Skeletal muscle tissue (tissue), 4 donors: Measurements from ENCODE around the gene ADAMTS12. TPM values are rescaled to one million over a fixed set of nuclear protein-coding genes. Genes with fewer than 3 reads are reported as not detected.

Experiments
- H3K27ac ChIP-seq: one replicate; pipeline ENCODE4 v1.7.0; 2013; ENCODE audit warnings: mild to moderate bottlenecking, low read depth, low read length, inconsistent platforms
- H3K27me3 ChIP-seq, 3 donors: one replicate each; pipeline ENCODE4 v1.7.0; 2013; ENCODE audit warnings: low read length in 3 of 3; ENCODE audit not compliant: control insufficient read depth in 3 of 3, insufficient read depth in 3 of 3
- H3K36me3 ChIP-seq, 3 donors: one replicate each; pipeline ENCODE4 v1.7.0; 2013; ENCODE audit warnings: low read length in 3 of 3; ENCODE audit not compliant: control insufficient read depth in 3 of 3, insufficient read depth in 3 of 3
- H3K4me1 ChIP-seq, 3 donors: one replicate each; pipeline ENCODE4 v1.7.0; 2013; ENCODE audit warnings: low read length in 3 of 3, mild to moderate bottlenecking in 3 of 3; ENCODE audit not compliant: control insufficient read depth in 3 of 3, insufficient read depth in 3 of 3
- H3K4me3 ChIP-seq, 3 donors: one replicate each; pipeline ENCODE4 v1.7.0; 2013; ENCODE audit warnings: low read length in 3 of 3
- H3K9ac ChIP-seq, 3 donors: one replicate each; pipeline ENCODE4 v1.7.0; 2013; ENCODE audit warnings: low read length in 3 of 3, mild to moderate bottlenecking in 3 of 3, moderate library complexity in 2 of 3, low read depth in 1 of 3
- H3K9me3 ChIP-seq, 3 donors: one replicate each; pipeline ENCODE4 v1.7.0; 2013; ENCODE audit warnings: low read length in 3 of 3; ENCODE audit not compliant: control insufficient read depth in 3 of 3
- total RNA-seq: library from RNA; depleted of rRNA; stranded (reverse); fragments of >200 nt; gene quantifications from one replicate; pipeline ENCODE4 v1.2.3, GENCODE V29; 2014
- donor health status: Osteomylitis.

Gene ADAMTS12
- total RNA-seq, 1 donor from 2014 or later = 19.3 TPM

GRCh38 chr5:33738097-33738496 is 153.7 kb downstream of the ADAMTS12 start:
- Histone ChIP-seq H3K9ac (no peak overlapping the region), H3K27ac (no peak overlapping the region), H3K4me1 (peaks cover 0 to under 1% (median 0%) of the 10 kb centered on the region in 3 donors), H3K27me3 (peaks cover 0 to 2% (median 0%) of the 10 kb centered on the region in 3 donors), H3K4me3 (no peak overlapping the region), H3K9me3 (no peaks in the 10 kb centered on the region), H3K36me3 (no peaks in the 10 kb centered on the region)

DNA sequence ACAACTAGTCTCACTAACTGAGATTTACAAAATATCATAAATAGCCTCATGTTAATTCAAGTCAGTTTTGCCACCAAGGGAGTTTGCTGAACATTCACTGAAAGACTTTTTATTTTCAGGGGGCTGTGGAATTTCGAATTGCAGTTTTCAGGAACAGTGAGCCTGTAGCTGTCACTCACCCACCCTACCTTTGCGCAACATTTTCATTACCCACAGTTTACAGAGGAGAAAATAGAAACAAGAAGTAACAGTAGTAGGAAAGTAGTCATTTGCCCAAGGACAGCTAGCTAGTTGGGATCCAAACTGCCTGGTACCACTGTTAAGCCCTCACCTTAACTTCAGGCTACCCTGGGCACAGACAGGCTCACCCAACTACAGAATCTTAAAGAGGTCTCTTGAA is 154.1 kb downstream of the ADAMTS12 start:
- H3K36me3 ChIP-seq = no peaks in the 10 kb centered on the region
- H3K9ac ChIP-seq = no peak overlapping the region
- peaks cover 0 to 2% (median 0%) of the 10 kb centered on the region in 3 donors for H3K27me3 ChIP-seq
- H3K27ac ChIP-seq = no peak overlapping the region
- H3K4me3 ChIP-seq = no peak overlapping the region
- H3K4me1 ChIP-seq = no peaks in the 10 kb centered on the region
- H3K9me3 ChIP-seq = no peaks in the 10 kb centered on the region

DNA sequence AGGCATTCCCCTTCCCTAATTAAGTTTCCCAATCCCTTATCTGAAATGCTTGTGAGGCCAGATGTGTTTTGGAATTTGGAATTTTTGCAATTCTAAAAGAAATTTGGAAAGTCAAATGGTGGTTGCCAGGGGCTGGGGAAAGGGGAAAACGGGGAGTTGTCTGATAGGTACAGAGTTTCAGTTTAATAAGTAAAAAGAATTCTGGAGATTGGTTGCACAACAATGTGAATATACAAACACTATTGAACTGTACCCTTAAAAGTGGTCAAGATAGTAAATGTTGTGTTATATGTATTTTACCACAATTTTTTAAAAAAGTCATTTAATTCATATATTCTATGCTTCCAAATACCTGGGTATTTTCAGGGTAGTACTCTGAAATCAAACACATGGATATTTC is 154.5 kb downstream of the ADAMTS12 start:
- Histone ChIP-seq H3K4me1 (no peaks in the 10 kb centered on the region), H3K36me3 (no peaks in the 10 kb centered on the region), H3K9ac (no peak overlapping the region), H3K4me3 (no peak overlapping the region), H3K27me3 (peaks cover 0 to 2% (median 0%) of the 10 kb centered on the region in 3 donors), H3K9me3 (no peaks in the 10 kb centered on the region), H3K27ac (no peak overlapping the region)

DNA sequence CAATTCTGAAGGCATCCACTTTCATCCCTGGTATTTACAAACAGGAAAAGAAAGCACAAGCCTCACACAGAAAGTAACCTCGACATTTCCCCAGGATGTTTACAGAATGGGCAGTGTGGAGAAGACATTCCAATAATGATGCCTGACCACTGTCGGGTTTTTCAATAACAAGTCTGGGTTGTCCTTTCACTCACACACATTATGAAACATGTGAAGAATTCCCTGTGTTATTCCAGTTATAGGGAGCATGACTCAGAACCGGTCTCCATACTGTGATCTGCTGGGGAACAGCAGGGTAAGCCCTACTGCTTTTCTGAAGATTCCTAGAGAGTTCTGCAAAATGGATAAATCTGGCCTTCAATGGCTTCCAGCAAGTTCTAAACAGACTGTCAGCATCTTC is 155.3 kb downstream of the ADAMTS12 start:
- Histone ChIP-seq H3K4me1 (no peaks in the 10 kb centered on the region), H3K9ac (no peak overlapping the region), H3K9me3 (no peaks in the 10 kb centered on the region), H3K27me3 (peaks cover 0 to 2% (median 0%) of the 10 kb centered on the region in 3 donors), H3K4me3 (no peak overlapping the region), H3K36me3 (no peaks in the 10 kb centered on the region), H3K27ac (no peak overlapping the region)

- Histone ChIP-seq H3K36me3 (no peaks in the 10 kb centered on the region), H3K9me3 (no peaks in the 10 kb centered on the region), H3K4me1 (no peaks in the 10 kb centered on the region), H3K4me3 (no peak overlapping the region), H3K27ac (no peak overlapping the region), H3K27me3 (peaks cover 0 to 2% (median 0%) of the 10 kb centered on the region in 3 donors), H3K9ac (no peak overlapping the region)
These were observed 156.7 kb downstream of the ADAMTS12 start for GRCh38 chr5:33735072-33735471.

DNA sequence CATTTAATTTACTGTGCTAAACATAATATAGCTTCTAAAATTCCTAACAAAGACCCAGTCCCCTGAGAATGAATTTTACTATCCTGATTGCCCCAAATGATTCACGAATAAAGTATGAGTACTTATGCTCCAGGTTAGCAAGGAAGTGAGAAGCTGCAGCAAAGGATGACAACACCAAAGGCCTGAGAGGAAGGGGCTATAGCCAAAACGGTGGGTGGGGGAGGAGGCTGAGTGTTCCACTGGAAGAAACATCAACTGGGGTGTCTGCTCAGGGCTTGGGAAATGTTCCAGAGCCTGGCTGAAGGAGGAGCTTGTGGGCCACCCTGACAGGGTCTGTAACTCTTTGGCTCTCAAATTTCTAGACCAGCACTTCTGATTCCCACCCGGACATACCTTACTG is 157.3 kb downstream of the ADAMTS12 start:
- Histone ChIP-seq H3K27ac (no peak overlapping the region), H3K4me1 (no peaks in the 10 kb centered on the region)

DNA sequence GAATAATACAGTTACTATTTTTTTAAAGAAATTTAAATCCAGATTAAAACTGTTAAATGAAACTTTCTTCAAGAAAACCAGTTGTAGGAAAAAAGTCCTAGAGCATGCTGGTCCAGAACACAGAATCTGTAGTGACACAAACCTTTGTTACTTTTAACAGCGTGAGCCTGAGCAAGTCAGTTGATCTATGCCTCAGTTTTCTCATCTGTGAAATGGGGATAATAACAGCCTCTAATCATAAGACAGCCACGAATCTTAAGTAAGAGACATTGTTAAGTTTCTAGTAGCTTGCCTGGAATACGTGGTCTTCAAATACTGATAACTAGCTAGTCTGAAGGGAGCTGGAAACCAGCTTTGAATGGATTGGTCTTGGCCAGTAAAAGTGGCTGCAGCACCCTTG is 158.6 kb downstream of the ADAMTS12 start:
- Histone ChIP-seq H3K36me3 (no peaks in the 10 kb centered on the region), H3K4me3 (no peak overlapping the region), H3K9ac (no peak overlapping the region)

More for the DNA sequence above, 157.3 kb downstream of the ADAMTS12 start:
- Histone ChIP-seq H3K36me3 (no peaks in the 10 kb centered on the region), H3K9ac (no peak overlapping the region), H3K9me3 (no peaks in the 10 kb centered on the region), H3K4me3 (no peak overlapping the region), H3K27me3 (peaks cover 0 to 2% (median 0%) of the 10 kb centered on the region in 3 donors)

GRCh38 chr5:33726422-33727165 is 165.2 kb downstream of the ADAMTS12 start:
- Histone ChIP-seq H3K36me3 (no peaks in the 10 kb centered on the region), H3K27me3 (peaks cover 0 to 3% (median 0%) of the 10 kb centered on the region in 3 donors), H3K4me3 (no peak overlapping the region), H3K4me1 (peaks cover 6 to 12% (median 12%) of the 10 kb centered on the region in 3 donors), H3K27ac (no peak overlapping the region), H3K9me3 (peaks cover 0 to 3% (median 0%) of the 10 kb centered on the region in 3 donors), H3K9ac (no peak overlapping the region)

More for the DNA sequence above, 158.6 kb downstream of the ADAMTS12 start:
- no peak overlapping the region for H3K27ac ChIP-seq
- no peaks in the 10 kb centered on the region for H3K27me3 ChIP-seq
- no peaks in the 10 kb centered on the region for H3K9me3 ChIP-seq
- peaks cover 0 to under 1% (median 0%) of the 10 kb centered on the region in 3 donors for H3K4me1 ChIP-seq

DNA sequence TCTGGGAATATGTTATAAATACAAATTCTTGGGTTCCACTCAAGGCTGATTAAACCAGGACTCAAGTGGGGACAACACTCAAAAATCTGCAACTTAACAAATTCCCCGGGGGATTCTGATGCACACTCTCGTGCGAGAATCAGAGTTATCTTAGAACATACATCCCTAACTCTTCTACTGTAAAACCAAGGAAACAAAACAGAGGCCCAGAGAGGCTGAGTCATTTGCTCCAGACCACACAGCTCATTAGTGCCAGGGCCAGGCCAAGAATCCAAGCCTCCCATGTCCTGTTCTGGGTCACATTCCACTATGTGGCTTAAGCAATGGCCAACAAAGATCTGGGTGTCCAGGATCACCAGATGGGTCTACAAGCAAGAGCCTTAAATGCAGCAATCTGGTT is 166.0 kb downstream of the ADAMTS12 start:
- Histone ChIP-seq H3K9ac (no peak overlapping the region), H3K4me3 (peak overlapping the region in 1 of 3 donors; percentile 7), H3K36me3 (no peaks in the 10 kb centered on the region), H3K9me3 (peaks cover 0 to 3% (median 0%) of the 10 kb centered on the region in 3 donors), H3K27ac (no peak overlapping the region), H3K4me1 (peaks cover 6 to 12% (median 12%) of the 10 kb centered on the region in 3 donors), H3K27me3 (peaks cover 0 to 3% (median 0%) of the 10 kb centered on the region in 3 donors)

GRCh38 chr5:33721491-33722200 is 170.1 kb downstream of the ADAMTS12 start:
- H3K9me3 ChIP-seq = peaks cover 0 to 3% (median 0%) of the 10 kb centered on the region in 3 donors
- no peaks in the 10 kb centered on the region for H3K36me3 ChIP-seq
- peaks cover 2 to 7% (median 5%) of the 10 kb centered on the region in 3 donors for H3K4me1 ChIP-seq
- H3K9ac ChIP-seq = no peak overlapping the region
- no peak overlapping the region for H3K4me3 ChIP-seq
- H3K27ac ChIP-seq = no peak overlapping the region
- H3K27me3 ChIP-seq = peaks cover 0 to 3% (median 0%) of the 10 kb centered on the region in 3 donors
